GM23338 (cell line): Measurements from ENCODE around the gene TPD52L2. TPM values are rescaled to one million over a fixed set of nuclear protein-coding genes. Genes with fewer than 3 reads are reported as not detected.

Source experiments
- ATAC-seq: fragments of 200-7000 bp; cut with Tn5 transposase; 3 replicates; pipeline ENCODE4 v1.9.1; 2020
- DNase-seq: peaks from one replicate; pipeline ENCODE4 v3.0.0-alpha.2; 2015; ENCODE audit warnings: low spot score
- H2AFZ ChIP-seq: fragments of 200-600 bp; sonication (generic); 2 replicates; pipeline ENCODE4 v1.8.0; 2016; ENCODE audit warnings: antibody characterized with exemption, mild to moderate bottlenecking, moderate library complexity
- H3F3A ChIP-seq: fragments of 200-600 bp; sonication (generic); replicated peaks from 2 replicates; pipeline ENCODE4 v1.8.0; 2017; ENCODE audit warnings: antibody characterized with exemption, mixed run types, low read depth
- H3K27ac ChIP-seq: fragments of 200-600 bp; sonication (generic); 2 replicates; pipeline ENCODE4 v1.6.1; 2016; ENCODE audit warnings: low read depth
- H3K27me3 ChIP-seq: fragments of 200-600 bp; sonication (generic); 2 replicates; pipeline ENCODE4 v1.8.0; 2016; ENCODE audit warnings: mild to moderate bottlenecking, mixed run types, moderate library complexity; ENCODE audit not compliant: insufficient read depth
- H3K36me3 ChIP-seq: fragments of 200-600 bp; sonication (generic); 2 replicates; pipeline ENCODE4 v1.8.0; 2016; ENCODE audit warnings: mild to moderate bottlenecking; ENCODE audit not compliant: insufficient read depth
- H3K4me1 ChIP-seq: fragments of 200-600 bp; sonication (generic); 2 replicates; pipeline ENCODE4 v1.8.0; 2016; ENCODE audit warnings: mild to moderate bottlenecking, moderate library complexity; ENCODE audit not compliant: insufficient read depth
- H3K4me2 ChIP-seq: fragments of 200-600 bp; sonication (generic); 2 replicates; pipeline ENCODE4 v1.7.1; 2017; ENCODE audit warnings: mixed run types
- H3K4me3 ChIP-seq: fragments of 200-600 bp; sonication (generic); 2 replicates; pipeline ENCODE4 v1.6.1; 2016; ENCODE audit warnings: mixed run types
- H3K79me2 ChIP-seq: fragments of 200-600 bp; sonication (generic); replicated peaks from 2 replicates; pipeline ENCODE4 v1.8.0; 2017; ENCODE audit warnings: mild to moderate bottlenecking; ENCODE audit not compliant: insufficient read depth
- H3K9me2 ChIP-seq: fragments of 200-600 bp; sonication (generic); 2 replicates; pipeline ENCODE4 v1.8.0; 2017; ENCODE audit not compliant: insufficient read depth
- H4K20me1 ChIP-seq: fragments of 200-600 bp; sonication (generic); replicated peaks from 2 replicates; pipeline ENCODE4 v1.8.0; 2017; ENCODE audit warnings: mild to moderate bottlenecking; ENCODE audit not compliant: insufficient read depth
- H3K27ac Mint-ChIP-seq: 2 replicates; pipeline ENCODE4 v1.8.0; 2020; ENCODE audit warnings: inconsistent platforms, mild to moderate bottlenecking, moderate library complexity, mixed read lengths
- H3K27me3 Mint-ChIP-seq: 3 replicates; pipeline ENCODE4 v1.8.0; 2022; ENCODE audit warnings: low read depth, mild to moderate bottlenecking, moderate library complexity, mixed read lengths, inconsistent platforms; ENCODE audit not compliant: insufficient read depth, poor library complexity
- H3K36me3 Mint-ChIP-seq: 3 replicates; pipeline ENCODE4 v1.8.0; 2021; ENCODE audit warnings: low read depth, mild to moderate bottlenecking, inconsistent platforms, moderate library complexity, mixed read lengths
- H3K4me1 Mint-ChIP-seq: 3 replicates; pipeline ENCODE4 v1.8.0; 2020; ENCODE audit warnings: mild to moderate bottlenecking, inconsistent platforms, mixed read lengths
- H3K4me3 Mint-ChIP-seq: 3 replicates; pipeline ENCODE4 v1.8.0; 2021; ENCODE audit warnings: moderate library complexity, mild to moderate bottlenecking, inconsistent platforms, mixed read lengths
- H3K9me3 Mint-ChIP-seq: 3 replicates; pipeline ENCODE4 v1.8.0; 2020; ENCODE audit warnings: moderate library complexity, mild to moderate bottlenecking, inconsistent platforms, mixed read lengths
- CREB1 ChIP-seq: fragments of 250-450 bp; sonication (Bioruptor Pico); IDR thresholded peaks from 2 replicates; pipeline ENCODE4 v1.5.0; 2020; ENCODE audit warnings: low read depth, mild to moderate bottlenecking, moderate library complexity
- CTCF ChIP-seq, 2 experiments: fragments of 200-600 bp in 1 of 2; sonication (generic) in 1 of 2; conservative IDR thresholded peaks; 2 replicates each; pipeline versions ENCODE4 v1.5.1 to v1.6.1; 2016 to 2017; ENCODE audit warnings: antibody characterized with exemption in 2 of 2, low read depth in 2 of 2, mild to moderate bottlenecking in 2 of 2, moderate library complexity in 1 of 2
- ETS1 ChIP-seq: IDR thresholded peaks from 2 replicates; pipeline ENCODE4 v1.6.1; 2016; ENCODE audit warnings: antibody characterized with exemption
- EZH2 ChIP-seq: fragments of 200-600 bp; sonication (generic); IDR thresholded peaks from one replicate; pipeline ENCODE4 v1.8.0; 2017; ENCODE audit warnings: antibody characterized with exemption, mild to moderate bottlenecking, low read depth; ENCODE audit not compliant: unreplicated experiment
- EZH2phosphoT487 ChIP-seq: fragments of 200-600 bp; sonication (generic); IDR thresholded peaks from one replicate; pipeline ENCODE4 v1.8.1; 2018; ENCODE audit warnings: antibody characterized with exemption; ENCODE audit not compliant: unreplicated experiment
- JUNB ChIP-seq: IDR thresholded peaks from one replicate; pipeline ENCODE4 v1.6.1; 2016; ENCODE audit warnings: antibody characterized with exemption; ENCODE audit not compliant: unreplicated experiment
- NANOG ChIP-seq: IDR thresholded peaks from 2 replicates; pipeline ENCODE4 v1.6.1; 2016; ENCODE audit warnings: antibody characterized with exemption, borderline replicate concordance
- POLR2AphosphoS5 ChIP-seq: IDR thresholded peaks from 2 replicates; pipeline ENCODE4 v1.6.1; 2016; ENCODE audit warnings: antibody characterized with exemption, low read depth
- REST ChIP-seq: IDR thresholded peaks from one replicate; pipeline ENCODE4 v1.6.1; 2018; ENCODE audit warnings: antibody characterized with exemption; ENCODE audit not compliant: unreplicated experiment
- STAT1 ChIP-seq: IDR thresholded peaks from one replicate; pipeline ENCODE4 v1.6.1; 2016; ENCODE audit warnings: antibody characterized with exemption; ENCODE audit not compliant: unreplicated experiment
- ZNF114 ChIP-seq: fragments of 250-450 bp; sonication (Bioruptor Pico); IDR thresholded peaks from 2 replicates; pipeline ENCODE4 v1.5.0; 2020; ENCODE audit warnings: mild to moderate bottlenecking, moderate library complexity
- ZNF331 ChIP-seq: fragments of 250-450 bp; sonication (Bioruptor Pico); IDR thresholded peaks from 2 replicates; pipeline ENCODE4 v1.5.0; 2020; ENCODE audit warnings: low read depth, mild to moderate bottlenecking, moderate library complexity
- ZNF462 ChIP-seq: fragments of 250-450 bp; sonication (Bioruptor Pico); IDR thresholded peaks from 2 replicates; pipeline ENCODE4 v1.5.0; 2020; ENCODE audit warnings: mild to moderate bottlenecking, moderate library complexity
- polyA plus RNA-seq: library from polyadenylated mRNA; unstranded; fragments of >200 nt; fragmentation: Nextera tagmentation; extraction: Ambion mirVana; gene quantifications from 2 replicates; pipeline ENCODE4 v1.2.1, GENCODE V29; 2016
- total RNA-seq: library from RNA; depleted of rRNA; stranded (reverse); fragments of >200 nt; shearing (Covaris generic); gene quantifications from 2 replicates; pipeline ENCODE4 v1.2.3, GENCODE V29; 2014

TPD52L2 gene
- total and polyA plus RNA-seq, 2 experiments from 2014 or later = 40.2 to 103 TPM

GRCh38 chr20:63861365-63861934 is 3.6 kb upstream of the TPD52L2 start, which contains the start of gene ABHD16B:
Gene ABHD16B, plus strand, starts transcription at chr20:63861498. Its CDS starts 43 bp downstream, at chr20:63861541.
- H3K9me2 ChIP-seq = no peaks in the 10 kb centered on the region
- H4K20me1 ChIP-seq = 0 out of 2 replicates have a peak, but pooled peaks cover 8% of the 10 kb centered on the region
- H2AFZ ChIP-seq = no peak within 1 kb of the TSS
- peak within 1 kb of the TSS; percentile 84; the same call in 1 of the 2 replicates for H3K27ac Mint-ChIP-seq
- no peaks in the 10 kb centered on the region for H3K36me3 ChIP-seq
- H3K4me1 ChIP-seq = peaks cover 43% of the 10 kb centered on the region
- H3K27me3 Mint-ChIP-seq = peaks cover 32% of the 10 kb centered on the region
- peaks cover 18% of the 10 kb centered on the region for H3K79me2 ChIP-seq
- no peak within 1 kb of the TSS for H3K4me3 ChIP-seq
- peaks cover 7% of the 10 kb centered on the region for H3K36me3 Mint-ChIP-seq
- TF ChIP-seq EZH2 (no peak), CREB1 (no peak), CTCF (conservative IDR thresholded peaks at IDR 0.05; ENCODE audit: low read depth in 2 of 2) (no peak), JUNB (no peak), REST (no peak), STAT1 (no peak), ZNF114 (CRISPR knock-in tag) (no peak), NANOG (no peak), ETS1 (no peak), ZNF462 (CRISPR knock-in tag) (no peak), POLR2AphosphoS5 (no peak), ZNF331 (no peak), EZH2phosphoT487 (no peak)
- peaks cover 33% of the 10 kb centered on the region for H3F3A ChIP-seq
- H3K4me2 ChIP-seq = peak within 1 kb of the TSS; percentile 55; the same call in 1 of the 2 replicates
- ATAC-seq = no peak
- H3K27me3 ChIP-seq = no peaks in the 10 kb centered on the region
- peak within 1 kb of the TSS; percentile 28; the same call in 2 of the 3 replicates for H3K4me3 Mint-ChIP-seq
- H3K9me3 Mint-ChIP-seq = no peaks in the 10 kb centered on the region
- H3K27ac ChIP-seq = 0 out of 2 replicates have a peak within 1 kb of the TSS, but pooled peaks have one; percentile 59
- peaks cover 57% of the 10 kb centered on the region for H3K4me1 Mint-ChIP-seq
- no peak for DNase-seq
